K562 (cell line): Measurements from ENCODE around the gene PCCA. TPM values are rescaled to one million over a fixed set of nuclear protein-coding genes. Genes with fewer than 3 reads are reported as not detected.

Experiments used
- ATAC-seq: fragments of 200-7000 bp; cut with Tn5 transposase; 3 replicates; pipeline ENCODE4 v1.9.1; 2020; ENCODE audit warnings: moderate library complexity
- BruUV-seq: library from RNA; stranded (reverse); fragments of 400-500 nt; replicated peaks from 2 replicates; lab custom pipeline; 2021; lab: Mats Ljungman, UMichigan
- CTCF ChIA-PET: fragments of 300-600 bp; formaldehyde crosslinking; extraction: SDS; loops from one replicate; lab custom pipeline; 2021; ENCODE audit warnings: low intra/inter-chr PET ratio; lab: Yijun Ruan, JAX
- POLR2A ChIA-PET: fragments of 300-600, 350-650 bp; sonication (Branson Sonifier 250); formaldehyde crosslinking; extraction: SDS; loops from one replicate; lab custom pipeline; 2021; ENCODE audit warnings: antibody characterized with exemption, inconsistent platforms; lab: Yijun Ruan, JAX
- DNase-seq, 4 experiments: peaks; one replicate each; pipeline versions ENCODE4 v3.0.0 to v3.0.0-alpha.2; 2011 to 2018; ENCODE audit warnings: low spot score in 3 of 4, mixed read lengths in 3 of 4; ENCODE audit errors: extremely low read depth in 1 of 4
- FAIRE-seq: peaks from 2 replicates; lab custom pipeline; 2011; peaks lifted over from hg19 to GRCh38; lab: Jason Lieb, UNC
- H2AFZ ChIP-seq: 2 replicates; pipeline ENCODE4 v1.6.0; 2011; ENCODE audit warnings: low read depth, low read length, control low read depth, inconsistent platforms
- H3K27ac ChIP-seq: fragments of 200-600 bp; 3 replicates; pipeline ENCODE4 v1.8.0; 2011; ENCODE audit warnings: low read depth, mild to moderate bottlenecking, control low read depth, inconsistent platforms, low read length, moderate library complexity, mixed read lengths; ENCODE audit errors: extremely low read depth
- H3K27me3 ChIP-seq, 2 experiments: fragments of 300-600 bp in 1 of 2; 2 replicates in 1 of 2; 3 replicates in 1 of 2; pipeline versions ENCODE4 v1.6.0 to v1.8.0; 2011; ENCODE audit warnings: inconsistent platforms in 2 of 2, low read length in 2 of 2, mild to moderate bottlenecking in 1 of 2, mixed read lengths in 1 of 2, moderate library complexity in 1 of 2; ENCODE audit not compliant: control insufficient read depth in 2 of 2, insufficient read depth in 2 of 2
- H3K36me3 ChIP-seq: fragments of 300-600 bp; 3 replicates; pipeline ENCODE4 v1.8.0; 2011; ENCODE audit warnings: mild to moderate bottlenecking, low read length, inconsistent platforms; ENCODE audit not compliant: control insufficient read depth, insufficient read depth
- H3K4me1 ChIP-seq, 2 experiments: fragments of 200-600 bp in 1 of 2; replicated peaks in 1 of 2; 2 replicates in 1 of 2; 3 replicates in 1 of 2; pipeline versions ENCODE4 v1.5.1 to v1.8.0; 2011; ENCODE audit warnings: inconsistent platforms in 2 of 2, low read length in 2 of 2, mild to moderate bottlenecking in 1 of 2, mixed read lengths in 1 of 2, moderate library complexity in 1 of 2; ENCODE audit not compliant: control insufficient read depth in 2 of 2, insufficient read depth in 2 of 2
- H3K4me2 ChIP-seq: 2 replicates; pipeline ENCODE4 v1.6.1; 2011; ENCODE audit warnings: low read length, control low read depth, inconsistent platforms, mixed read lengths; ENCODE audit not compliant: insufficient read depth
- H3K4me3 ChIP-seq: fragments of 200-600 bp; sonication (generic), shearing (Covaris generic); 2 replicates; pipeline ENCODE4 v1.5.1; 2016; ENCODE audit warnings: control low read depth, inconsistent platforms
- H3K79me2 ChIP-seq: fragments of 200-600 bp; 3 replicates; pipeline ENCODE4 v1.8.0; 2011; ENCODE audit warnings: low read length, inconsistent platforms; ENCODE audit not compliant: control insufficient read depth, insufficient read depth
- H3K9ac ChIP-seq, 2 experiments: 2 replicates each; pipeline versions ENCODE4 v1.6.0 to v1.6.1; 2011; ENCODE audit warnings: low read depth in 2 of 2, low read length in 2 of 2, control low read depth in 1 of 2, inconsistent platforms in 1 of 2, mild to moderate bottlenecking in 1 of 2, mixed read lengths in 1 of 2; ENCODE audit not compliant: insufficient read depth in 1 of 2
- H3K9me1 ChIP-seq: one replicate; pipeline ENCODE4 v1.6.0; 2011; ENCODE audit warnings: inconsistent platforms, mild to moderate bottlenecking, low read length, moderate library complexity; ENCODE audit not compliant: control insufficient read depth, insufficient read depth
- H3K9me3 ChIP-seq: replicated peaks from 2 replicates; pipeline ENCODE4 v1.5.1; 2011; ENCODE audit warnings: low read depth, low read length, inconsistent platforms; ENCODE audit not compliant: control insufficient read depth, insufficient read depth
- H4K20me1 ChIP-seq: replicated peaks from 2 replicates; pipeline ENCODE4 v1.6.1; 2011; ENCODE audit warnings: low read length, inconsistent platforms, mixed read lengths; ENCODE audit not compliant: control insufficient read depth, insufficient read depth
- ATF7 ChIP-seq: fragments of 450-650 bp; IDR thresholded peaks from 2 replicates; pipeline ENCODE4 v1.7.1; 2014; ENCODE audit warnings: mild to moderate bottlenecking, moderate library complexity
- EP400 ChIP-seq: fragments of 450-650 bp; IDR thresholded peaks from 2 replicates; pipeline ENCODE4 v1.6.1; 2017; ENCODE audit warnings: antibody characterized with exemption, mild to moderate bottlenecking, moderate library complexity
- MTA1 ChIP-seq: fragments of 450-650 bp; IDR thresholded peaks from 2 replicates; pipeline ENCODE4 v1.6.1; 2017; ENCODE audit warnings: borderline replicate concordance
- NFXL1 ChIP-seq: fragments of 450-650 bp; formaldehyde crosslinking; IDR thresholded peaks from 2 replicates; pipeline ENCODE4 v1.4.0; 2021; ENCODE audit warnings: mild to moderate bottlenecking
- PHF21A ChIP-seq: fragments of 450-650 bp; IDR thresholded peaks from 2 replicates; pipeline ENCODE4 v1.6.1; 2017; ENCODE audit warnings: low read depth, borderline replicate concordance
- RAD51 ChIP-seq: fragments of 450-650 bp; IDR thresholded peaks from 2 replicates; pipeline ENCODE4 v1.7.1; 2016; ENCODE audit warnings: low read depth, mild to moderate bottlenecking, borderline replicate concordance
- ZNF436 ChIP-seq: fragments of 250-450, 450-650 bp; sonication (Bioruptor Pico); formaldehyde crosslinking; IDR thresholded peaks from 2 replicates; pipeline ENCODE4 v1.7.0; 2020; ENCODE audit warnings: mild to moderate bottlenecking
- WGBS: fragments of 100-300 bp; shearing (Covaris generic); methylation state at CpG from one replicate; pipeline ENCODE4 v1.1.6; 2016; ENCODE audit warnings: low coverage, mixed read lengths; ENCODE audit not compliant: insufficient coverage; ENCODE audit errors: missing lambda C conversion rate; 5-methylcytosine and 5-hydroxymethylcytosine counted together
- in situ Hi-C: fragments of 300-500 bp; cut with MboI; formaldehyde crosslinking; loops from 4 replicates; pipeline ENCODE4 v1.15.0; 2018; ENCODE audit warnings: inconsistent platforms, mixed read lengths
- intact Hi-C: fragments of 100-400 bp; cut with micrococcal nuclease; formaldehyde crosslinking; loops from 2 replicates; pipeline ENCODE4 v1.14.2; 2022
- polyA plus RNA-seq, 8 experiments: library from polyadenylated mRNA; depleted of rRNA in 4 of 8; stranded (reverse) in 5 of 8; unstranded in 3 of 8; fragments of >200 nt; fragmentation: Nextera tagmentation in 2 of 8; fragmentation: Illumina TruSeq in 1 of 8; extraction: Ambion mirVana in 2 of 8; extraction: Trizol in 1 of 8; gene quantifications; 2 replicates each; pipeline versions ENCODE4 v1.2.1 to v1.2.3, GENCODE V29; 2011 to 2014; ENCODE audit warnings: inconsistent platforms in 1 of 8, missing spikeins in 1 of 8
- total RNA-seq, 7 experiments: library from RNA; depleted of rRNA in 6 of 7; stranded (reverse); fragments of >200 nt in 6 of 7; fragmentation: Illumina TruSeq in 2 of 7; extraction: Trizol in 2 of 7; gene quantifications; 2 replicates each; pipeline versions ENCODE4 v1.2.1 to v1.2.3, GENCODE V29; 2011 to 2021; ENCODE audit warnings: low replicate concordance in 1 of 7
- TF ChIP-seq, protein P1 (sequence below): sonication (generic); formaldehyde crosslinking; IDR thresholded peaks from 2 replicates; pipeline ENCODE4 v1.8.0; 2023; ENCODE audit warnings: mild to moderate bottlenecking, missing genetic modification reagents
- TF ChIP-seq, protein P2 (sequence below): IDR thresholded peaks from 3 replicates; pipeline ENCODE4 v1.6.1; 2011; ENCODE audit warnings: borderline replicate concordance, mild to moderate bottlenecking; ENCODE audit not compliant: insufficient read length, insufficient read depth
- TF ChIP-seq, protein P3 (sequence below): fragments of 250-450 bp; sonication (Bioruptor Pico); IDR thresholded peaks from 2 replicates; pipeline ENCODE4 v1.8.0; 2022; ENCODE audit warnings: inconsistent platforms
- TF ChIP-seq, protein P4 (sequence below): sonication (generic); formaldehyde crosslinking; IDR thresholded peaks from 2 replicates; pipeline ENCODE4 v1.8.1; 2023; ENCODE audit warnings: mild to moderate bottlenecking, missing genetic modification reagents
- TF ChIP-seq, protein P5 (sequence below): sonication (generic); formaldehyde crosslinking; IDR thresholded peaks from 2 replicates; pipeline ENCODE4 v1.8.1; 2023; ENCODE audit warnings: mild to moderate bottlenecking, missing genetic modification reagents, moderate library complexity

Gene PCCA
- total and polyA plus RNA-seq, 9 of the 15 experiments (the other 6 are each of a cell fraction or from before 2014, with no cell fraction given), result 5.2 to 14.1 (median 9.7) TPM

DNA sequence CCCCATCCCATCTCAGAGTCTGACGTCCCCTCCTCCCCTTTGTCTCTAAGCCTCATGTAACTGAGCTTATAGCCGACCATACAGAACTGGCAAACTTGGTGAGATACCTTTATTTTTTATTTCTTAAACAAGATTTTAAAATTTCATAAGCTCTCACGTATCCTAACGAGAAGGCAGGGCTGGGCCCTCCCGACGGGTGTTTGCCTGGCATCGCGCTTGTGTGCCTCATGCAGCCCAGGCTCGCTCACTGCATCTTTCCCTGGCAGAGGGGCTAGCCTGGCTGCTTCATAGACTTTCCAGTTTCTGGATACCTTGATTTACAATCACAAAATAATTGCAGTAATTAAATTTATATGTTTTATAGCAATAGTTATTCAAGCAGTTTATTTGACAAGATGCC, 430.7 kb downstream of the PCCA start:
- TF ChIP-seq, protein P1, sequence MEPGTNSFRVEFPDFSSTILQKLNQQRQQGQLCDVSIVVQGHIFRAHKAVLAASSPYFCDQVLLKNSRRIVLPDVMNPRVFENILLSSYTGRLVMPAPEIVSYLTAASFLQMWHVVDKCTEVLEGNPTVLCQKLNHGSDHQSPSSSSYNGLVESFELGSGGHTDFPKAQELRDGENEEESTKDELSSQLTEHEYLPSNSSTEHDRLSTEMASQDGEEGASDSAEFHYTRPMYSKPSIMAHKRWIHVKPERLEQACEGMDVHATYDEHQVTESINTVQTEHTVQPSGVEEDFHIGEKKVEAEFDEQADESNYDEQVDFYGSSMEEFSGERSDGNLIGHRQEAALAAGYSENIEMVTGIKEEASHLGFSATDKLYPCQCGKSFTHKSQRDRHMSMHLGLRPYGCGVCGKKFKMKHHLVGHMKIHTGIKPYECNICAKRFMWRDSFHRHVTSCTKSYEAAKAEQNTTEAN (CRISPR knock-in tag), result no peak
- TF ChIP-seq RAD51, result no peak
- TF ChIP-seq, protein P2, sequence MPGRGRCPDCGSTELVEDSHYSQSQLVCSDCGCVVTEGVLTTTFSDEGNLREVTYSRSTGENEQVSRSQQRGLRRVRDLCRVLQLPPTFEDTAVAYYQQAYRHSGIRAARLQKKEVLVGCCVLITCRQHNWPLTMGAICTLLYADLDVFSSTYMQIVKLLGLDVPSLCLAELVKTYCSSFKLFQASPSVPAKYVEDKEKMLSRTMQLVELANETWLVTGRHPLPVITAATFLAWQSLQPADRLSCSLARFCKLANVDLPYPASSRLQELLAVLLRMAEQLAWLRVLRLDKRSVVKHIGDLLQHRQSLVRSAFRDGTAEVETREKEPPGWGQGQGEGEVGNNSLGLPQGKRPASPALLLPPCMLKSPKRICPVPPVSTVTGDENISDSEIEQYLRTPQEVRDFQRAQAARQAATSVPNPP, result no peak
- TF ChIP-seq, protein P3, sequence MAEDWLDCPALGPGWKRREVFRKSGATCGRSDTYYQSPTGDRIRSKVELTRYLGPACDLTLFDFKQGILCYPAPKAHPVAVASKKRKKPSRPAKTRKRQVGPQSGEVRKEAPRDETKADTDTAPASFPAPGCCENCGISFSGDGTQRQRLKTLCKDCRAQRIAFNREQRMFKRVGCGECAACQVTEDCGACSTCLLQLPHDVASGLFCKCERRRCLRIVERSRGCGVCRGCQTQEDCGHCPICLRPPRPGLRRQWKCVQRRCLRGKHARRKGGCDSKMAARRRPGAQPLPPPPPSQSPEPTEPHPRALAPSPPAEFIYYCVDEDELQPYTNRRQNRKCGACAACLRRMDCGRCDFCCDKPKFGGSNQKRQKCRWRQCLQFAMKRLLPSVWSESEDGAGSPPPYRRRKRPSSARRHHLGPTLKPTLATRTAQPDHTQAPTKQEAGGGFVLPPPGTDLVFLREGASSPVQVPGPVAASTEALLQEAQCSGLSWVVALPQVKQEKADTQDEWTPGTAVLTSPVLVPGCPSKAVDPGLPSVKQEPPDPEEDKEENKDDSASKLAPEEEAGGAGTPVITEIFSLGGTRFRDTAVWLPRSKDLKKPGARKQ (CRISPR knock-in tag), result no peak
- TF ChIP-seq ZNF436 (CRISPR knock-in tag), result no peak
- TF ChIP-seq, protein P4, sequence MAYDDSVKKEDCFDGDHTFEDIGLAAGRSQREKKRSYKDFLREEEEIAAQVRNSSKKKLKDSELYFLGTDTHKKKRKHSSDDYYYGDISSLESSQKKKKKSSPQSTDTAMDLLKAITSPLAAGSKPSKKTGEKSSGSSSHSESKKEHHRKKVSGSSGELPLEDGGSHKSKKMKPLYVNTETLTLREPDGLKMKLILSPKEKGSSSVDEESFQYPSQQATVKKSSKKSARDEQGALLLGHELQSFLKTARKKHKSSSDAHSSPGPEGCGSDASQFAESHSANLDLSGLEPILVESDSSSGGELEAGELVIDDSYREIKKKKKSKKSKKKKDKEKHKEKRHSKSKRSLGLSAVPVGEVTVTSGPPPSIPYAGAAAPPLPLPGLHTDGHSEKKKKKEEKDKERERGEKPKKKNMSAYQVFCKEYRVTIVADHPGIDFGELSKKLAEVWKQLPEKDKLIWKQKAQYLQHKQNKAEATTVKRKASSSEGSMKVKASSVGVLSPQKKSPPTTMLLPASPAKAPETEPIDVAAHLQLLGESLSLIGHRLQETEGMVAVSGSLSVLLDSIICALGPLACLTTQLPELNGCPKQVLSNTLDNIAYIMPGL, result no peak
- TF ChIP-seq MTA1, result no peak
- TF ChIP-seq, protein P5, sequence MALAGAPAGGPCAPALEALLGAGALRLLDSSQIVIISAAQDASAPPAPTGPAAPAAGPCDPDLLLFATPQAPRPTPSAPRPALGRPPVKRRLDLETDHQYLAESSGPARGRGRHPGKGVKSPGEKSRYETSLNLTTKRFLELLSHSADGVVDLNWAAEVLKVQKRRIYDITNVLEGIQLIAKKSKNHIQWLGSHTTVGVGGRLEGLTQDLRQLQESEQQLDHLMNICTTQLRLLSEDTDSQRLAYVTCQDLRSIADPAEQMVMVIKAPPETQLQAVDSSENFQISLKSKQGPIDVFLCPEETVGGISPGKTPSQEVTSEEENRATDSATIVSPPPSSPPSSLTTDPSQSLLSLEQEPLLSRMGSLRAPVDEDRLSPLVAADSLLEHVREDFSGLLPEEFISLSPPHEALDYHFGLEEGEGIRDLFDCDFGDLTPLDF (CRISPR knock-in tag), result no peak
- no peak for TF ChIP-seq ATF7
- no peak for TF ChIP-seq EP400
- TF ChIP-seq PHF21A, result no peak
- no peak for TF ChIP-seq NFXL1 (CRISPR knock-in tag)
- Histone ChIP-seq H3K36me3 (no peaks in the 10 kb centered on the region), H3K9me3 (no peaks in the 10 kb centered on the region), H3K27me3 (no peaks in the 10 kb centered on the region), H3K9ac (no peak overlapping the region), H3K27ac (no peak overlapping the region), H2AFZ (no peak overlapping the region), H3K4me3 (no peak overlapping the region), H3K4me1 (no peaks in the 10 kb centered on the region), H3K9me1 (no peaks in the 10 kb centered on the region), H4K20me1 (no peaks in the 10 kb centered on the region), H3K4me2 (no peak overlapping the region), H3K79me2 (no peaks in the 10 kb centered on the region)
- ChIA-PET POLR2A (no interaction called here), CTCF (no interaction called here)
- FAIRE-seq (no peak), ATAC-seq (no peak), DNase-seq (no peak)
- intact Hi-C loops (loop anchor here (10.0 kb wide), 1 partner anchor 475 kb away; no protein-coding TSS in a partner anchor), in situ Hi-C loops (loop anchor here (10.0 kb wide), 1 partner anchor 615 kb away; no protein-coding TSS in a partner anchor)
- no TSS peak for BruUV-seq
- WGBS, result 72% methylated on average over 7 of the region's 9 CpGs
